ENCODE measurements around the gene CD247.

The CD247 gene

DNA sequence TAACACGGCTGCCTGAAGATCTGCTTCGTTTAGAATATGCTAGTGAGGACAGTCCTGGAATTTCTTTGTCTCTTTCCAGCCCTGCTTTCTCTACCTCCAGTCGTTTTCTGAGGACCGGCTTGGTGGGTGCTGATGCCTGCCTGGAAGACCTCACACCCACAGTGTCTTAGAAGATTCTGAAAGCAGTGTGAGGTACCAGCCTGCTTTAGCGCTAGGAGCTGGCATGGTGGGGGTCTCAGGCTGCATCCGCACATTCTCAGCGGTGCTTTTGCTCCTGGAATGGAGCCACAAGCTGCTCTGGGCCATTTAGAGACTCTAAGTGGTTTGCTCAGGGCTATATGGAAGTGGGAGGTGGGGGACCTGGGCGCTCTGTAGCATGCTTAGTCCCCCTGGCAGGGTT, 61.4 kb downstream of the CD247 start:
- peaks cover 49% of the 10 kb centered on the region for H3K27me3 ChIP-seq (ENCODE audit: control insufficient read depth, insufficient read depth, low read length)

DNA sequence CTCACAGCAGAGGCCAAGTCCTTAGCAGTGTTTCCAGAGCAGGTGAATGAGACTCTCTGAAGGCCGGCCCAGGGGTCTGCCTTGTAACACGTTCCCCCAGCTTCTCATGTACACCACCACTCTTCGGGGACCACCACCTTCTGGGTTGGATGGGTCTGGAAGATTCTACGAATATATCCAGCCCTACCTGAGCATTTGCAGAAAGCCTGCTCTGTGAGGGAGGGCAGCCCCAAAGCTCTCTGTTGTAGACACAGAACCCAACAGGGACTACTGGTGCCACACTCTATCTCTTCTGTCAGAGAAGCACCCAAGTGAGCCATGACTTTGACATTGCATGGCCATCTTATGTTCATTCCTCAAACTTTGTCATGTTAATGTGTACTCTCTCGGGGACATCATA, 61.8 kb downstream of the CD247 start:
- H3K4me1 ChIP-seq (ENCODE audit: control insufficient read depth, insufficient read depth, low read length), result peaks cover 22% of the 10 kb centered on the region
- H3K9ac ChIP-seq (ENCODE audit: low read depth, low read length), result no peak overlapping the region
- peaks cover 49% of the 10 kb centered on the region for H3K27me3 ChIP-seq (ENCODE audit: control insufficient read depth, insufficient read depth, low read length)
- H3K4me3 ChIP-seq (ENCODE audit: low read depth, low read length), result no peak overlapping the region
- H3K27ac ChIP-seq (ENCODE audit: low read depth, low read length), result no peak overlapping the region
- H3K36me3 ChIP-seq (ENCODE audit: control insufficient read depth, insufficient read depth, low read length), result no peaks in the 10 kb centered on the region
- no peaks in the 10 kb centered on the region for H3K9me3 ChIP-seq (ENCODE audit: control insufficient read depth, insufficient read depth, low read length)

More for the DNA sequence above, 61.4 kb downstream of the CD247 start:
- Histone ChIP-seq H3K9ac (ENCODE audit: low read depth, low read length) (no peak overlapping the region), H3K36me3 (ENCODE audit: control insufficient read depth, insufficient read depth, low read length) (no peaks in the 10 kb centered on the region), H3K4me1 (ENCODE audit: control insufficient read depth, insufficient read depth, low read length) (peaks cover 22% of the 10 kb centered on the region), H3K9me3 (ENCODE audit: control insufficient read depth, insufficient read depth, low read length) (no peaks in the 10 kb centered on the region), H3K4me3 (ENCODE audit: low read depth, low read length) (no peak overlapping the region), H3K27ac (ENCODE audit: low read depth, low read length) (no peak overlapping the region)

DNA sequence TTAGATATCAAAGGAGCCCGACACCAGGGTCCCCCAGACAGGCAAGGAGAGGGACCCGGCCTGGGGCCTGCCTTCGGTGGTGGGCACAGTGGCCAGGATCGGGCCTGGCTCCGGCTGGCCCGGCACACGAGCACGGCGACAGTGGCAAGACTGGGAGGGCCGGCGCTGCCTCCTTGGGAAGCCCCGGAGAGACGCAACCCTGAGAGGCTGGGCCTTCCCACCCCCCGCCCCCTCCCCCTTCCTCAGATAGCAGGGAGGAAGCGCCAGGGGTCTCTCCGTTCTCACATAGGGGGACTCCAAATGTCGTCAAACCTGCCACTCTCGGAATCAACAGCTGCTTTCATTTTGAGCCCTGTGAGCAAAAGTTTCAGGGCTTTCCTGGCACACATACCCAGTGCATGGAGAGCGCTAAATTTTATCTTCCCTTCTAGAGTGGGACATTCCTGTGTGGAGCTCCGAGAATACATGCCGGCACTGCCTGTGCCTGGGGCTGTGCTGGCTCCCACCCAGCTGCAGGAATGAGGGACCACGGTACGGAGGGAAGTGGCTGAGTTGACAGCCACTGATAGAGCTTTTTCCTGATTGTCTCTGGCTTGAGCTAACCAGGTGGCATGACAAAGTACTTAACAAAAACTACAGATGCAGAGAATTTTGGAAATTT, 62.4 kb downstream of the CD247 start:
- no peak overlapping the region for H3K27ac ChIP-seq (ENCODE audit: low read depth, low read length)
- peaks cover 22% of the 10 kb centered on the region for H3K4me1 ChIP-seq (ENCODE audit: control insufficient read depth, insufficient read depth, low read length)
- H3K9me3 ChIP-seq (ENCODE audit: control insufficient read depth, insufficient read depth, low read length), result no peaks in the 10 kb centered on the region
- peaks cover 49% of the 10 kb centered on the region for H3K27me3 ChIP-seq (ENCODE audit: control insufficient read depth, insufficient read depth, low read length)
- H3K9ac ChIP-seq (ENCODE audit: low read depth, low read length), result no peak overlapping the region
- H3K36me3 ChIP-seq (ENCODE audit: control insufficient read depth, insufficient read depth, low read length), result no peaks in the 10 kb centered on the region
- H3K4me3 ChIP-seq (ENCODE audit: low read depth, low read length), result peak overlapping the region; percentile 66

DNA sequence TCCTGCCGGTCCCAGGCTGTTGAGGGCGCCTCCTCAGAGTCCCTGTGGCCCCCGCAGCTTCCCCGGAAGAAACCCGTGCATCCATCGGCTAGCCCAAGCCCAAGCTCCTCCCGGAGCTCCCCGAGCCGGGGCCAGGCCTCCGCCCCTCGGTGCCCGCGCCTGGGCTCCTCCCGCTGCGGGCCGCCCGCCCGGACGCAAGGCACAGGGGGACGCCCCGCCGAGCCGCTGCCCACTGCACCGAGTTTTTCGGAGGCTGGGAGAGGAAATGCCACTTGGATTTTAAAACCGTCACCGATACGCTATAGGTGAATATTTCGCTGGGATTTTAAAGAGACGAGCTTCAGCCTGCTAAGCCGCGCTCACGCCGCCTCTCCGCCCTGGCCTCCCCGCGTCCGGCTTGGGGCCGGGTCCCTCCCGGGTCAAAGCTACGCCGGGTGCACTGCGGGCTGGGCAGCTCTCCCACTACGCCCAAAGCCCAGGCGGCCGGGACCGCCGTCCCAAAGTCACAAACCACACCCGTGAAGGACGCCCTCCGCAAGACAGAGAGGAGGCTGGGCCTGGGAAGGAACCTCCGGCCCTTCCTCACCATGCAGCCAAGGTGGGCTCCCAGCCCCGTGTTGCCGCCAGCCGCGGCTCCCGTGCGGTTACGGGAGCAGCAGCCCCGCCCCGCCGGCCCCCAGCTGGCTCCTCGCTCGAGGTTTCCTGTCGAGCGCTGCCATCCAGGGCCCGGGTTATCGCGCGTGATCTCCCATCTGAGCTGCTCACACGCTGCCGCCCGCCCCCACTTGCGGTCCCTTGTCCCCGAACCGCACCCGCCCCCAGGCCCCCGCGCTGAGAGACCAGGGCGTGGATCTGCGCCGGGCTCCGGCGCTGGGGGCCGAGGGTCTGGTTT, 63.2 kb downstream of the CD247 start:
- Histone ChIP-seq H3K4me1 (ENCODE audit: control insufficient read depth, insufficient read depth, low read length) (peaks cover 22% of the 10 kb centered on the region), H3K9me3 (ENCODE audit: control insufficient read depth, insufficient read depth, low read length) (no peaks in the 10 kb centered on the region), H3K36me3 (ENCODE audit: control insufficient read depth, insufficient read depth, low read length) (no peaks in the 10 kb centered on the region), H3K27me3 (ENCODE audit: control insufficient read depth, insufficient read depth, low read length) (peaks cover 49% of the 10 kb centered on the region), H3K27ac (ENCODE audit: low read depth, low read length) (no peak overlapping the region), H3K4me3 (ENCODE audit: low read depth, low read length) (peak overlapping the region; percentile 66), H3K9ac (ENCODE audit: low read depth, low read length) (peak overlapping the region; percentile 30; the same call in 1 of the 2 replicates)

- H3K4me3 ChIP-seq (ENCODE audit: low read depth, low read length), result peak overlapping the region; percentile 66
- H3K9me3 ChIP-seq (ENCODE audit: control insufficient read depth, insufficient read depth, low read length), result no peaks in the 10 kb centered on the region
- H3K36me3 ChIP-seq (ENCODE audit: control insufficient read depth, insufficient read depth, low read length), result no peaks in the 10 kb centered on the region
- H3K27ac ChIP-seq (ENCODE audit: low read depth, low read length), result no peak overlapping the region
- peaks cover 49% of the 10 kb centered on the region for H3K27me3 ChIP-seq (ENCODE audit: control insufficient read depth, insufficient read depth, low read length)
- peaks cover 22% of the 10 kb centered on the region for H3K4me1 ChIP-seq (ENCODE audit: control insufficient read depth, insufficient read depth, low read length)
- H3K9ac ChIP-seq (ENCODE audit: low read depth, low read length), result peak overlapping the region; percentile 13; the same call in 1 of the 2 replicates
These were observed 63.9 kb downstream of the CD247 start for GRCh38 chr1:167454304-167454893.

DNA sequence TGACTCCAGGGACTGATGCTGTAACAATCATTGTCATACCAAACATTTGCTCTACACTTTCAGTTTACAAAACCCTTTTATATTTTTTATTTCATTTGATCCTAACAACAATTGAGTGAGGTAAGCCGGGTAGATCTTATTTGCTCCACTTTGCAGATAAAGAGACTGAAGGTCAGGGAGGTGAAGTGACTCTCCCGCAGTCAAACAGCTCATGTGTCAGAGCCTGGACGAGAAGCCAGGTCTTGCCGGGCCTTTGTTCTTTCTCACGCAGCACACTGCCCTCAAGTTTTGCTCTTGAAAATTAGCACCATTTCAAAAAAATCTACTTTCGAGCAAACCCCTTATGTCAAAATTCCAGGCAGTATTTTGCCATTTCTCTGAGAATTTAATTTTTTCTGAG, 65.2 kb downstream of the CD247 start:
- no peak overlapping the region for H3K27ac ChIP-seq (ENCODE audit: low read depth, low read length)
- H3K4me3 ChIP-seq (ENCODE audit: low read depth, low read length), result no peak overlapping the region
- peaks cover 49% of the 10 kb centered on the region for H3K27me3 ChIP-seq (ENCODE audit: control insufficient read depth, insufficient read depth, low read length)
- H3K36me3 ChIP-seq (ENCODE audit: control insufficient read depth, insufficient read depth, low read length), result no peaks in the 10 kb centered on the region
- H3K9ac ChIP-seq (ENCODE audit: low read depth, low read length), result no peak overlapping the region
- H3K9me3 ChIP-seq (ENCODE audit: control insufficient read depth, insufficient read depth, low read length), result no peaks in the 10 kb centered on the region
- peaks cover 21% of the 10 kb centered on the region for H3K4me1 ChIP-seq (ENCODE audit: control insufficient read depth, insufficient read depth, low read length)

- no peak overlapping the region for H3K27ac ChIP-seq (ENCODE audit: low read depth, low read length)
- no peak overlapping the region for H3K9ac ChIP-seq (ENCODE audit: low read depth, low read length)
- no peak overlapping the region for H3K4me3 ChIP-seq (ENCODE audit: low read depth, low read length)
- peaks cover 19% of the 10 kb centered on the region for H3K4me1 ChIP-seq (ENCODE audit: control insufficient read depth, insufficient read depth, low read length)
- H3K27me3 ChIP-seq (ENCODE audit: control insufficient read depth, insufficient read depth, low read length), result peaks cover 43% of the 10 kb centered on the region
- no peaks in the 10 kb centered on the region for H3K9me3 ChIP-seq (ENCODE audit: control insufficient read depth, insufficient read depth, low read length)
- no peaks in the 10 kb centered on the region for H3K36me3 ChIP-seq (ENCODE audit: control insufficient read depth, insufficient read depth, low read length)
These were observed 65.8 kb downstream of the CD247 start for GRCh38 chr1:167452483-167452882.

DNA sequence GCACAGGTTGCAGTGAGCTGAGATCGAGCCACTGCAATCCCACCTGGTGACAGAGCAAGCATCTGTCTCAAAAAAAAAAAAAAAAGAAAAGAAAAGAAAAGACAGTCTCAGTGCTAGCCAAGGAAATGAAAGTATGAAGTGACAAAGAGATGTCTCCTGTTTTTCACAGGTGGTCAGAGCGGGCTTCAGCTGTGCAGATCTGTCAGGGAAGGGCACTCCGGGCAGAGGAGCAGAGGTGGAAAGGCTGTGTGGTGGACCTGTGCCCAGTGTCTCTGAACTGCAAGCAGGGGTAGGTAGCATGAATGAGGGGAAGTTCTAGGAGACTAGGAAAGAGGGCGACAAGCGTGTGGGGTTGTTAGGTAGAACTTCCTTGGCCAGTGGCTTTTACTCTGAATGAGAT, 67.5 kb downstream of the CD247 start:
- peaks cover 12% of the 10 kb centered on the region for H3K4me1 ChIP-seq (ENCODE audit: control insufficient read depth, insufficient read depth, low read length)
- H3K36me3 ChIP-seq (ENCODE audit: control insufficient read depth, insufficient read depth, low read length), result no peaks in the 10 kb centered on the region
- H3K9me3 ChIP-seq (ENCODE audit: control insufficient read depth, insufficient read depth, low read length), result no peaks in the 10 kb centered on the region
- no peak overlapping the region for H3K9ac ChIP-seq (ENCODE audit: low read depth, low read length)
- H3K27me3 ChIP-seq (ENCODE audit: control insufficient read depth, insufficient read depth, low read length), result peaks cover 26% of the 10 kb centered on the region
- no peak overlapping the region for H3K27ac ChIP-seq (ENCODE audit: low read depth, low read length)
- no peak overlapping the region for H3K4me3 ChIP-seq (ENCODE audit: low read depth, low read length)

DNA sequence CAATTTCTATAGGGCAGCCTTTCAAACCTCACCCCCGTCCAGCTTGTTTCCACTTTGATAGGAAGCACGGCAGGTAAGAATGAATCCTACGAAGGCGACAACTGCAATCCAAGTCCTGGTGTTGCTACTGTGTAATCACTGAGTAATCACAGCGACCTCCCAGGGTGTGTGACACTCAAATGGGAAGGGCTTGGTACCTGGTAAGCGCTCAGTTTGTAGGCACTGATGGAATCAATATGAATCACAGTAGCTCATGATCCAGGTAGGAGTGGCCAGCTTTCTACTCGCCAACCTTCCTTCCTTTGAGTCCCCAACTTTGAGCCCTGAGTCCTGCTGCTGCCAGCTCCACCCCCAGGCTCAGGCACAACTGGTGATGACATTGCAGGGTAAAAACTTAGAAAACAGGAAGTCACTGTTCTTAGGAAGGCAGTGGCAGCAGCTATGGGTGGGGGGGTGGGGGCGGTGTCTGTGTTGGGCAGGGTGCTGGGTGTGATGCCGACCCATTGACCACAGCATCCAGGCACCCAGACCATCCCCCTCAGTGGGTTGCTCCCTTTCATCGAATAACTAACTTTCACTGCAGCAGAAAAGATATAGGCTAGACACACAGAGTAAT, 70.7 kb downstream of the CD247 start:
- Histone ChIP-seq H3K4me1 (ENCODE audit: control insufficient read depth, insufficient read depth, low read length) (peaks cover 9% of the 10 kb centered on the region; the same call in 1 of the 2 replicates), H3K27ac (ENCODE audit: low read depth, low read length) (no peak overlapping the region), H3K27me3 (ENCODE audit: control insufficient read depth, insufficient read depth, low read length) (peaks cover 2% of the 10 kb centered on the region; the same call in 1 of the 2 replicates), H3K9me3 (ENCODE audit: control insufficient read depth, insufficient read depth, low read length) (no peaks in the 10 kb centered on the region), H3K9ac (ENCODE audit: low read depth, low read length) (no peak overlapping the region), H3K4me3 (ENCODE audit: low read depth, low read length) (no peak overlapping the region), H3K36me3 (ENCODE audit: control insufficient read depth, insufficient read depth, low read length) (no peaks in the 10 kb centered on the region)

DNA sequence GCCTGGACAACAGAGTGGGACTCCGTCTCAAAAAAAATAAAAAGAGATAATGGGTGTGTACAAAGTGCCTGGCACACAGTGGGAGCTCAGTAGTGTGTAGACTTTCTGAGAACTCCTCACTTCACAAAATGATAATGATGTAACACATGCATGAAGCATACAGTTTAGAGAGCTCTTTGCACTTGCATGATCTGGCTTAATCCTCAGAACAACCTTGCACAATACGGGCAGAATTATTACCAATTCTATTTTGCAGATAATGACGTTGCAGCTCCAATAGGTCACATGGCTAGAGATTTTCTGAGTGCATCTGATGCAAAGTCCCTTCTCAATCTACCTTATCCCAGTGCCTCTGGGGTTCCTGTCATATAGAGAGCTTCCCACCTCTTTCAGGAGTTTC, 71.4 kb downstream of the CD247 start:
- Histone ChIP-seq H3K9me3 (ENCODE audit: control insufficient read depth, insufficient read depth, low read length) (no peaks in the 10 kb centered on the region), H3K27me3 (ENCODE audit: control insufficient read depth, insufficient read depth, low read length) (no peaks in the 10 kb centered on the region), H3K4me3 (ENCODE audit: low read depth, low read length) (no peak overlapping the region), H3K36me3 (ENCODE audit: control insufficient read depth, insufficient read depth, low read length) (no peaks in the 10 kb centered on the region), H3K4me1 (ENCODE audit: control insufficient read depth, insufficient read depth, low read length) (peaks cover 11% of the 10 kb centered on the region; the same call in 1 of the 2 replicates), H3K27ac (ENCODE audit: low read depth, low read length) (no peak overlapping the region), H3K9ac (ENCODE audit: low read depth, low read length) (no peak overlapping the region)

All from HUES48 (cell line).